IMR-90 (cell line): ENCODE results near the gene GPC5. TPM values are rescaled to one million over a fixed set of nuclear protein-coding genes. Genes with fewer than 3 reads are reported as not detected.

Experiments
- ATAC-seq: fragments of 200-7000 bp; cut with Tn5 transposase; 2 replicates; pipeline ENCODE4 v1.9.1; 2020; ENCODE audit warnings: low read depth, mild to moderate bottlenecking, moderate library complexity
- BruUV-seq: library from RNA; stranded (reverse); fragments of 400-500 nt; replicated peaks from 2 replicates; lab custom pipeline; 2021; lab: Mats Ljungman, UMichigan
- CTCF ChIA-PET: fragments of 300-600 bp; formaldehyde crosslinking; extraction: SDS; loops from one replicate; lab custom pipeline; 2021; ENCODE audit warnings: antibody characterized with exemption; lab: Yijun Ruan, JAX
- POLR2A ChIA-PET: fragments of 300-600 bp; sonication (Branson Sonifier 250); formaldehyde crosslinking; loops from one replicate; lab custom pipeline; 2022; ENCODE audit warnings: antibody characterized with exemption; ENCODE audit not compliant: unreplicated experiment; lab: Charles Lee
- DNase-seq: peaks from one replicate; pipeline ENCODE4 v3.0.0; 2013
- H2AFZ ChIP-seq: replicated peaks from 2 replicates; pipeline ENCODE3; 2013; ENCODE audit warnings: low read length, mild to moderate bottlenecking; ENCODE audit not compliant: poor library complexity
- H2AK5ac ChIP-seq: 2 replicates; pipeline ENCODE4 v1.6.1; 2013; ENCODE audit warnings: low read depth, low read length, inconsistent platforms
- H2AK9ac ChIP-seq: replicated peaks from 2 replicates; pipeline ENCODE3; 2013; ENCODE audit warnings: mild to moderate bottlenecking, low read depth, low read length, moderate library complexity; ENCODE audit not compliant: poor library complexity
- H2BK120ac ChIP-seq: 2 replicates; pipeline ENCODE4 v1.6.1; 2013; ENCODE audit warnings: low read depth, low read length, inconsistent platforms
- H2BK15ac ChIP-seq: 3 replicates; pipeline ENCODE4 v1.6.1; 2013; ENCODE audit warnings: low read depth, low read length, inconsistent platforms
- H2BK20ac ChIP-seq: 2 replicates; pipeline ENCODE4 v1.6.1; 2013; ENCODE audit warnings: low read depth, mild to moderate bottlenecking, inconsistent platforms, low read length, moderate library complexity
- H2BK5ac ChIP-seq: 2 replicates; pipeline ENCODE4 v1.6.1; 2013; ENCODE audit warnings: mild to moderate bottlenecking, low read depth, low read length, inconsistent platforms; ENCODE audit not compliant: poor library complexity, severe bottlenecking
- H3K14ac ChIP-seq: replicated peaks from 2 replicates; pipeline ENCODE4 v1.6.1; 2013; ENCODE audit warnings: low read depth, low read length, inconsistent platforms
- H3K18ac ChIP-seq: 2 replicates; pipeline ENCODE4 v1.6.1; 2013; ENCODE audit warnings: low read depth, low read length, control low read depth
- H3K23ac ChIP-seq: 2 replicates; pipeline ENCODE4 v1.6.1; 2013; ENCODE audit warnings: low read depth, low read length, inconsistent platforms
- H3K27ac ChIP-seq: 2 replicates; pipeline ENCODE4 v1.5.1; 2013; ENCODE audit warnings: mild to moderate bottlenecking, control low read depth, low read length; ENCODE audit not compliant: insufficient read depth
- H3K27me3 ChIP-seq: 2 replicates; pipeline ENCODE4 v1.6.1; 2013; ENCODE audit warnings: low read length; ENCODE audit not compliant: control insufficient read depth, insufficient read depth
- H3K36me3 ChIP-seq: 2 replicates; pipeline ENCODE4 v1.6.1; 2013; ENCODE audit warnings: low read length, mixed read lengths; ENCODE audit not compliant: control insufficient read depth, insufficient read depth
- H3K4ac ChIP-seq: 2 replicates; pipeline ENCODE4 v1.6.1; 2013; ENCODE audit warnings: low read depth, low read length, inconsistent platforms
- H3K4me1 ChIP-seq: 2 replicates; pipeline ENCODE4 v1.6.1; 2013; ENCODE audit warnings: low read length, mixed read lengths; ENCODE audit not compliant: control insufficient read depth, insufficient read depth
- H3K4me2 ChIP-seq: 2 replicates; pipeline ENCODE4 v1.6.1; 2013; ENCODE audit warnings: low read depth, mild to moderate bottlenecking, control low read depth, low read length, moderate library complexity
- H3K4me3 ChIP-seq: 2 replicates; pipeline ENCODE4 v1.5.1; 2013; ENCODE audit warnings: low read depth, mild to moderate bottlenecking, control low read depth, low read length, moderate library complexity; ENCODE audit not compliant: insufficient read depth
- H3K56ac ChIP-seq: 2 replicates; pipeline ENCODE4 v1.6.1; 2013; ENCODE audit warnings: low read length, inconsistent platforms; ENCODE audit not compliant: insufficient read depth; ENCODE audit errors: extremely low read depth
- H3K79me1 ChIP-seq, 2 experiments: 2 replicates each; pipeline ENCODE4 v1.6.1; 2013; ENCODE audit warnings: low read length in 2 of 2, inconsistent platforms in 1 of 2, low read depth in 1 of 2
- H3K9ac ChIP-seq: 2 replicates; pipeline ENCODE4 v1.6.1; 2013; ENCODE audit warnings: low read depth, low read length, control low read depth
- H3K9me1 ChIP-seq: 2 replicates; pipeline ENCODE4 v1.6.1; 2013; ENCODE audit warnings: low read length, inconsistent platforms; ENCODE audit not compliant: insufficient read depth
- H3K9me3 ChIP-seq: 2 replicates; pipeline ENCODE4 v1.6.1; 2013; ENCODE audit warnings: low read length; ENCODE audit not compliant: control insufficient read depth, insufficient read depth
- H4K20me1 ChIP-seq: 2 replicates; pipeline ENCODE4 v1.6.1; 2013; ENCODE audit warnings: low read length, inconsistent platforms; ENCODE audit not compliant: insufficient read depth
- H4K5ac ChIP-seq: 2 replicates; pipeline ENCODE4 v1.6.1; 2013; ENCODE audit warnings: mild to moderate bottlenecking, low read depth, low read length, control low read depth
- H4K8ac ChIP-seq, 2 experiments: 2 replicates each; pipeline ENCODE4 v1.6.1; 2013; ENCODE audit warnings: low read depth in 2 of 2, low read length in 2 of 2, control low read depth in 1 of 2, inconsistent platforms in 1 of 2
- H4K91ac ChIP-seq: 2 replicates; pipeline ENCODE4 v1.6.1; 2013; ENCODE audit warnings: low read depth, low read length, inconsistent platforms; ENCODE audit not compliant: insufficient read depth
- CEBPB ChIP-seq: IDR thresholded peaks from 2 replicates; pipeline ENCODE4 v1.6.1; 2012; ENCODE audit warnings: low read depth, low read length, improper control_type of control experiment
- CHD1 ChIP-seq: IDR thresholded peaks from 2 replicates; pipeline ENCODE4 v1.6.1; 2012; ENCODE audit warnings: low read depth, low read length, improper control_type of control experiment
- CTCF ChIP-seq: conservative IDR thresholded peaks from 2 replicates; pipeline ENCODE4 v1.5.1; 2012; ENCODE audit warnings: mild to moderate bottlenecking, low read depth, low read length, improper control_type of control experiment
- MAFK ChIP-seq: IDR thresholded peaks from 2 replicates; pipeline ENCODE4 v1.6.1; 2012; ENCODE audit warnings: low read depth, low read length, improper control_type of control experiment
- MAZ ChIP-seq: IDR thresholded peaks from 2 replicates; pipeline ENCODE4 v1.6.1; 2012; ENCODE audit warnings: low read depth, mild to moderate bottlenecking, low read length, improper control_type of control experiment, moderate library complexity, borderline replicate concordance
- MXI1 ChIP-seq: IDR thresholded peaks from 2 replicates; pipeline ENCODE4 v1.6.1; 2012; ENCODE audit warnings: low read depth, mild to moderate bottlenecking, low read length, moderate library complexity, borderline replicate concordance
- NFE2L2 ChIP-seq: fragments of 150-350 bp; IDR thresholded peaks from 2 replicates; pipeline ENCODE4 v1.6.1; 2016; ENCODE audit warnings: low read depth, mild to moderate bottlenecking, low read length
- POLR2A ChIP-seq: IDR thresholded peaks from 2 replicates; pipeline ENCODE4 v1.6.1; 2012; ENCODE audit warnings: mild to moderate bottlenecking, low read depth, low read length
- RFX5 ChIP-seq: IDR thresholded peaks from 2 replicates; pipeline ENCODE4 v1.8.0; 2012; ENCODE audit warnings: low read depth, mild to moderate bottlenecking, low read length, moderate library complexity
- SMC3 ChIP-seq: fragments of 150-350 bp; IDR thresholded peaks from 2 replicates; pipeline ENCODE4 v1.6.1; 2016; ENCODE audit warnings: low read depth, mild to moderate bottlenecking, antibody characterized with exemption, low read length, moderate library complexity
- USF2 ChIP-seq: fragments of 150-350 bp; IDR thresholded peaks from 2 replicates; pipeline ENCODE4 v1.6.1; 2017; ENCODE audit warnings: mild to moderate bottlenecking, antibody characterized with exemption, low read length, low read depth
- WGBS, 2 experiments: methylation state at CpG; one replicate each; pipeline versions ENCODE4 v1.1.5 to v1.1.7; 2013; ENCODE audit warnings: missing lambda C conversion rate in 2 of 2; ENCODE audit not compliant: insufficient read length in 1 of 2; ENCODE audit errors: extremely low coverage in 2 of 2; 5-methylcytosine and 5-hydroxymethylcytosine counted together
- dilution Hi-C: fragments of 300-500 bp; cut with HindIII; formaldehyde crosslinking; loops from one replicate; pipeline ENCODE4 v1.14.3; 2018; ENCODE audit warnings: low sequenced_read_pairs; ENCODE audit not compliant: unreplicated experiment
- in situ Hi-C: fragments of 300-500 bp; cut with MboI; formaldehyde crosslinking; loops from 3 replicates; pipeline ENCODE4 v1.14.3; 2019; ENCODE audit warnings: low sequenced_read_pairs, inconsistent platforms, mixed read lengths
- intact Hi-C: fragments of 100-400 bp; cut with micrococcal nuclease; formaldehyde crosslinking; loops from 2 replicates; pipeline ENCODE4 v1.10.0; 2022
- polyA plus RNA-seq, 3 experiments: library from polyadenylated mRNA; depleted of rRNA; stranded (reverse); fragments of >200 nt; gene quantifications; 2 replicates each; pipeline ENCODE4 v1.2.3, GENCODE V29; 2012; ENCODE audit warnings: low replicate concordance in 1 of 3
- total RNA-seq: library from RNA; depleted of rRNA; stranded (reverse); fragments of >200 nt; gene quantifications from 2 replicates; pipeline ENCODE4 v1.2.3, GENCODE V29; 2012

GPC5 gene
- total and polyA plus RNA-seq, 2 of the 4 experiments (the other 2 are of a cell fraction) = 0.94 to 1.8 TPM

GRCh38 chr13:91593456-91593855, 195.0 kb downstream of the GPC5 start:
- Histone ChIP-seq H3K27me3 (no peaks in the 10 kb centered on the region), H3K14ac (no peak overlapping the region), H2AK9ac (no peak overlapping the region), H3K4me3 (no peak overlapping the region), H3K9me3 (0 out of 2 replicates have a peak, but pooled peaks cover 4% of the 10 kb centered on the region), H3K4ac (no peak overlapping the region), H3K9ac (no peak overlapping the region), H2BK20ac (no peak overlapping the region), H4K20me1 (no peaks in the 10 kb centered on the region), H4K5ac (no peak overlapping the region), H2BK120ac (no peak overlapping the region), H3K18ac (no peak overlapping the region), H3K23ac (no peak overlapping the region), H3K56ac (no peak overlapping the region), H3K36me3 (no peaks in the 10 kb centered on the region), H2BK15ac (no peak overlapping the region), H2BK5ac (no peak overlapping the region), H3K4me2 (no peak overlapping the region), H3K79me1 (no peaks in the 10 kb centered on the region), H3K9me1 (no peaks in the 10 kb centered on the region), H4K8ac (no peak overlapping the region), H3K4me1 (no peaks in the 10 kb centered on the region), H3K27ac (no peak overlapping the region), H4K91ac (no peak overlapping the region), H2AK5ac (no peak overlapping the region), H2AFZ (no peak overlapping the region)
- CTCF ChIA-PET = interaction anchor here (0.6 kb wide), 1 partner anchor 107 kb away, joined by 3 read pairs; no protein-coding TSS in a partner anchor
- POLR2A ChIA-PET = no interaction called here
- no peak for ATAC-seq
- dilution Hi-C loops = no loop called here
- intact Hi-C loops = no loop called here
- in situ Hi-C loops = no loop called here
- WGBS, 2 experiments = no CpG with 5 or more reads among the region's 1 CpG
- DNase-seq = no peak
- no TSS peak for BruUV-seq
- no peak for TF ChIP-seq CTCF
- no peak for TF ChIP-seq POLR2A
- no peak for TF ChIP-seq CHD1
- TF ChIP-seq NFE2L2 = no peak
- no peak for TF ChIP-seq USF2
- TF ChIP-seq CEBPB = no peak
- TF ChIP-seq MAFK = no peak
- TF ChIP-seq RFX5 = no peak
- TF ChIP-seq MAZ = no peak
- no peak for TF ChIP-seq SMC3
- no peak for TF ChIP-seq MXI1
